HepG2 (cell line): ENCODE results near the gene TACC2. TPM values are rescaled to one million over a fixed set of nuclear protein-coding genes. Genes with fewer than 3 reads are reported as not detected.

ENCODE experiments used
- MED13 ChIP-seq: sonication (generic); formaldehyde crosslinking; IDR thresholded peaks from 2 replicates; pipeline ENCODE4 v1.5.0; 2020; ENCODE audit warnings: missing genetic modification reagents
- SIX4 ChIP-seq: sonication (generic); formaldehyde crosslinking; IDR thresholded peaks from 2 replicates; pipeline ENCODE4 v1.4.0; 2020; ENCODE audit warnings: missing genetic modification reagents
- ZNF124 ChIP-seq: sonication (generic); formaldehyde crosslinking; IDR thresholded peaks from 2 replicates; pipeline ENCODE4 v1.4.0; 2020; ENCODE audit warnings: missing genetic modification reagents
- ZNF383 ChIP-seq: sonication (generic); formaldehyde crosslinking; IDR thresholded peaks from 2 replicates; pipeline ENCODE4 v1.4.0; 2020; ENCODE audit warnings: missing genetic modification reagents, mild to moderate bottlenecking, borderline replicate concordance
- ZNF605 ChIP-seq: sonication (generic); formaldehyde crosslinking; IDR thresholded peaks from 2 replicates; pipeline ENCODE4 v1.8.0; 2022; ENCODE audit warnings: mild to moderate bottlenecking, missing genetic modification reagents
- ZNF619 ChIP-seq: sonication (generic); formaldehyde crosslinking; IDR thresholded peaks from 2 replicates; pipeline ENCODE4 v1.4.0; 2020; ENCODE audit warnings: mild to moderate bottlenecking, missing genetic modification reagents
- polyA plus RNA-seq, 8 experiments: library from polyadenylated mRNA; depleted of rRNA in 3 of 8; stranded (reverse) in 7 of 8; unstranded in 1 of 8; fragments of >200 nt; fragmentation: Illumina TruSeq in 4 of 8; extraction: Trizol in 4 of 8; gene quantifications; 2 replicates each; pipeline versions ENCODE4 v1.2.1 to v1.2.3, GENCODE V29; 2011 to 2016; ENCODE audit warnings: low read depth in 4 of 8, missing spikeins in 1 of 8, mixed read lengths in 1 of 8; ENCODE audit not compliant: insufficient read depth in 1 of 8
- total RNA-seq, 5 experiments: library from RNA; depleted of rRNA; stranded (reverse); fragments of >200 nt; fragmentation: Illumina TruSeq; extraction: Trizol; gene quantifications; 2 replicates each; pipeline ENCODE4 v1.2.3, GENCODE V29; 2016; ENCODE audit warnings: low read depth in 1 of 5
- TF ChIP-seq, protein P1 (sequence below): sonication (generic); formaldehyde crosslinking; IDR thresholded peaks from 2 replicates; pipeline ENCODE4 v1.4.0; 2020; ENCODE audit warnings: low read depth, mild to moderate bottlenecking, missing genetic modification reagents
- TF ChIP-seq, protein P2 (sequence below), 2 experiments: IDR thresholded peaks; 2 replicates each; pipeline ENCODE4 v1.6.1; 2011 to 2012; ENCODE audit warnings: low read length in 2 of 2, borderline replicate concordance in 1 of 2, low read depth in 1 of 2, mild to moderate bottlenecking in 1 of 2, moderate library complexity in 1 of 2
- TF ChIP-seq, protein P3 (sequence below): sonication (generic); formaldehyde crosslinking; IDR thresholded peaks from 2 replicates; pipeline ENCODE4 v1.4.0; 2020; ENCODE audit warnings: missing genetic modification reagents
- TF ChIP-seq, protein P4 (sequence below): sonication (generic); formaldehyde crosslinking; conservative IDR thresholded peaks from 2 replicates; pipeline ENCODE4 v1.4.0; 2020; ENCODE audit warnings: mild to moderate bottlenecking, missing genetic modification reagents, moderate library complexity
- TF ChIP-seq, protein P5 (sequence below): sonication (generic); formaldehyde crosslinking; IDR thresholded peaks from 2 replicates; pipeline ENCODE4 v1.4.0; 2020; ENCODE audit warnings: missing genetic modification reagents

The TACC2 gene
- total and polyA plus RNA-seq, 2 of the 13 experiments (the other 11 are each of a cell fraction or from before 2014, with no cell fraction given) = 11.8 to 16.0 TPM

DNA sequence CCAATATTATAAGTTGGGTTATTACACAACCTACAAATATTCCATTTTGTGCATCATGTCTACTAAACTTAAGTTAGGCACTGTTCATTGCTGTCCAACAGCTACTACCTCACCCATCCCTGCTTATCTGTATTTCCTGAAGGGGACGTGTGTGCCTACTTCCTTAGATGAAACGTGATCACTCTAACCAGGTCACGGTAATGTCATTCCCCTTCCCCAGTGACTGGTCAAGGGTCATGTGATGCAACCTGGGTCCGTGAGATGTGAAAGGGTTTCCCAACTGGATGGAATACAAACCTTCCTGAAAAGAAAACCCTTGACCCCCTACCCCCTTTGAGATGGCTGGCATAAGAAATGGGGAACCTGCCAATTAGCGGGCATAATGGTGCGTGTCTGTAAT is 12.4 kb upstream of the TACC2 start (continued):
- TF ChIP-seq, protein P1, sequence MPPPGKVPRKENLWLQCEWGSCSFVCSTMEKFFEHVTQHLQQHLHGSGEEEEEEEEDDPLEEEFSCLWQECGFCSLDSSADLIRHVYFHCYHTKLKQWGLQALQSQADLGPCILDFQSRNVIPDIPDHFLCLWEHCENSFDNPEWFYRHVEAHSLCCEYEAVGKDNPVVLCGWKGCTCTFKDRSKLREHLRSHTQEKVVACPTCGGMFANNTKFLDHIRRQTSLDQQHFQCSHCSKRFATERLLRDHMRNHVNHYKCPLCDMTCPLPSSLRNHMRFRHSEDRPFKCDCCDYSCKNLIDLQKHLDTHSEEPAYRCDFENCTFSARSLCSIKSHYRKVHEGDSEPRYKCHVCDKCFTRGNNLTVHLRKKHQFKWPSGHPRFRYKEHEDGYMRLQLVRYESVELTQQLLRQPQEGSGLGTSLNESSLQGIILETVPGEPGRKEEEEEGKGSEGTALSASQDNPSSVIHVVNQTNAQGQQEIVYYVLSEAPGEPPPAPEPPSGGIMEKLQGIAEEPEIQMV (CRISPR knock-in tag) = no peak
- TF ChIP-seq ZNF619 (CRISPR knock-in tag) (no peak), MED13 (CRISPR knock-in tag) (no peak), SIX4 (CRISPR knock-in tag) (0 out of 2 replicates have a peak, but pooled peaks have one; percentile 18), ZNF605 (no peak), ZNF383 (CRISPR knock-in tag) (no peak), ZNF124 (no peak)
- TF ChIP-seq, protein P2, sequence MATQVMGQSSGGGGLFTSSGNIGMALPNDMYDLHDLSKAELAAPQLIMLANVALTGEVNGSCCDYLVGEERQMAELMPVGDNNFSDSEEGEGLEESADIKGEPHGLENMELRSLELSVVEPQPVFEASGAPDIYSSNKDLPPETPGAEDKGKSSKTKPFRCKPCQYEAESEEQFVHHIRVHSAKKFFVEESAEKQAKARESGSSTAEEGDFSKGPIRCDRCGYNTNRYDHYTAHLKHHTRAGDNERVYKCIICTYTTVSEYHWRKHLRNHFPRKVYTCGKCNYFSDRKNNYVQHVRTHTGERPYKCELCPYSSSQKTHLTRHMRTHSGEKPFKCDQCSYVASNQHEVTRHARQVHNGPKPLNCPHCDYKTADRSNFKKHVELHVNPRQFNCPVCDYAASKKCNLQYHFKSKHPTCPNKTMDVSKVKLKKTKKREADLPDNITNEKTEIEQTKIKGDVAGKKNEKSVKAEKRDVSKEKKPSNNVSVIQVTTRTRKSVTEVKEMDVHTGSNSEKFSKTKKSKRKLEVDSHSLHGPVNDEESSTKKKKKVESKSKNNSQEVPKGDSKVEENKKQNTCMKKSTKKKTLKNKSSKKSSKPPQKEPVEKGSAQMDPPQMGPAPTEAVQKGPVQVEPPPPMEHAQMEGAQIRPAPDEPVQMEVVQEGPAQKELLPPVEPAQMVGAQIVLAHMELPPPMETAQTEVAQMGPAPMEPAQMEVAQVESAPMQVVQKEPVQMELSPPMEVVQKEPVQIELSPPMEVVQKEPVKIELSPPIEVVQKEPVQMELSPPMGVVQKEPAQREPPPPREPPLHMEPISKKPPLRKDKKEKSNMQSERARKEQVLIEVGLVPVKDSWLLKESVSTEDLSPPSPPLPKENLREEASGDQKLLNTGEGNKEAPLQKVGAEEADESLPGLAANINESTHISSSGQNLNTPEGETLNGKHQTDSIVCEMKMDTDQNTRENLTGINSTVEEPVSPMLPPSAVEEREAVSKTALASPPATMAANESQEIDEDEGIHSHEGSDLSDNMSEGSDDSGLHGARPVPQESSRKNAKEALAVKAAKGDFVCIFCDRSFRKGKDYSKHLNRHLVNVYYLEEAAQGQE (IDR thresholded peaks at IDR 0.05; ENCODE audit: borderline replicate concordance in 1 of 2, low read depth in 1 of 2, low read length in 2 of 2) = no peak
- TF ChIP-seq, protein P3, sequence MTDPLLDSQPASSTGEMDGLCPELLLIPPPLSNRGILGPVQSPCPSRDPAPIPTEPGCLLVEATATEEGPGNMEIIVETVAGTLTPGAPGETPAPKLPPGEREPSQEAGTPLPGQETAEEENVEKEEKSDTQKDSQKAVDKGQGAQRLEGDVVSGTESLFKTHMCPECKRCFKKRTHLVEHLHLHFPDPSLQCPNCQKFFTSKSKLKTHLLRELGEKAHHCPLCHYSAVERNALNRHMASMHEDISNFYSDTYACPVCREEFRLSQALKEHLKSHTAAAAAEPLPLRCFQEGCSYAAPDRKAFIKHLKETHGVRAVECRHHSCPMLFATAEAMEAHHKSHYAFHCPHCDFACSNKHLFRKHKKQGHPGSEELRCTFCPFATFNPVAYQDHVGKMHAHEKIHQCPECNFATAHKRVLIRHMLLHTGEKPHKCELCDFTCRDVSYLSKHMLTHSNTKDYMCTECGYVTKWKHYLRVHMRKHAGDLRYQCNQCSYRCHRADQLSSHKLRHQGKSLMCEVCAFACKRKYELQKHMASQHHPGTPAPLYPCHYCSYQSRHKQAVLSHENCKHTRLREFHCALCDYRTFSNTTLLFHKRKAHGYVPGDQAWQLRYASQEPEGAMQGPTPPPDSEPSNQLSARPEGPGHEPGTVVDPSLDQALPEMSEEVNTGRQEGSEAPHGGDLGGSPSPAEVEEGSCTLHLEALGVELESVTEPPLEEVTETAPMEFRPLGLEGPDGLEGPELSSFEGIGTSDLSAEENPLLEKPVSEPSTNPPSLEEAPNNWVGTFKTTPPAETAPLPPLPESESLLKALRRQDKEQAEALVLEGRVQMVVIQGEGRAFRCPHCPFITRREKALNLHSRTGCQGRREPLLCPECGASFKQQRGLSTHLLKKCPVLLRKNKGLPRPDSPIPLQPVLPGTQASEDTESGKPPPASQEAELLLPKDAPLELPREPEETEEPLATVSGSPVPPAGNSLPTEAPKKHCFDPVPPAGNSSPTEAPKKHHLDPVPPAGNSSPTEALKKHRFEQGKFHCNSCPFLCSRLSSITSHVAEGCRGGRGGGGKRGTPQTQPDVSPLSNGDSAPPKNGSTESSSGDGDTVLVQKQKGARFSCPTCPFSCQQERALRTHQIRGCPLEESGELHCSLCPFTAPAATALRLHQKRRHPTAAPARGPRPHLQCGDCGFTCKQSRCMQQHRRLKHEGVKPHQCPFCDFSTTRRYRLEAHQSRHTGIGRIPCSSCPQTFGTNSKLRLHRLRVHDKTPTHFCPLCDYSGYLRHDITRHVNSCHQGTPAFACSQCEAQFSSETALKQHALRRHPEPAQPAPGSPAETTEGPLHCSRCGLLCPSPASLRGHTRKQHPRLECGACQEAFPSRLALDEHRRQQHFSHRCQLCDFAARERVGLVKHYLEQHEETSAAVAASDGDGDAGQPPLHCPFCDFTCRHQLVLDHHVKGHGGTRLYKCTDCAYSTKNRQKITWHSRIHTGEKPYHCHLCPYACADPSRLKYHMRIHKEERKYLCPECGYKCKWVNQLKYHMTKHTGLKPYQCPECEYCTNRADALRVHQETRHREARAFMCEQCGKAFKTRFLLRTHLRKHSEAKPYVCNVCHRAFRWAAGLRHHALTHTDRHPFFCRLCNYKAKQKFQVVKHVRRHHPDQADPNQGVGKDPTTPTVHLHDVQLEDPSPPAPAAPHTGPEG (CRISPR knock-in tag) = no peak
- TF ChIP-seq, protein P4, sequence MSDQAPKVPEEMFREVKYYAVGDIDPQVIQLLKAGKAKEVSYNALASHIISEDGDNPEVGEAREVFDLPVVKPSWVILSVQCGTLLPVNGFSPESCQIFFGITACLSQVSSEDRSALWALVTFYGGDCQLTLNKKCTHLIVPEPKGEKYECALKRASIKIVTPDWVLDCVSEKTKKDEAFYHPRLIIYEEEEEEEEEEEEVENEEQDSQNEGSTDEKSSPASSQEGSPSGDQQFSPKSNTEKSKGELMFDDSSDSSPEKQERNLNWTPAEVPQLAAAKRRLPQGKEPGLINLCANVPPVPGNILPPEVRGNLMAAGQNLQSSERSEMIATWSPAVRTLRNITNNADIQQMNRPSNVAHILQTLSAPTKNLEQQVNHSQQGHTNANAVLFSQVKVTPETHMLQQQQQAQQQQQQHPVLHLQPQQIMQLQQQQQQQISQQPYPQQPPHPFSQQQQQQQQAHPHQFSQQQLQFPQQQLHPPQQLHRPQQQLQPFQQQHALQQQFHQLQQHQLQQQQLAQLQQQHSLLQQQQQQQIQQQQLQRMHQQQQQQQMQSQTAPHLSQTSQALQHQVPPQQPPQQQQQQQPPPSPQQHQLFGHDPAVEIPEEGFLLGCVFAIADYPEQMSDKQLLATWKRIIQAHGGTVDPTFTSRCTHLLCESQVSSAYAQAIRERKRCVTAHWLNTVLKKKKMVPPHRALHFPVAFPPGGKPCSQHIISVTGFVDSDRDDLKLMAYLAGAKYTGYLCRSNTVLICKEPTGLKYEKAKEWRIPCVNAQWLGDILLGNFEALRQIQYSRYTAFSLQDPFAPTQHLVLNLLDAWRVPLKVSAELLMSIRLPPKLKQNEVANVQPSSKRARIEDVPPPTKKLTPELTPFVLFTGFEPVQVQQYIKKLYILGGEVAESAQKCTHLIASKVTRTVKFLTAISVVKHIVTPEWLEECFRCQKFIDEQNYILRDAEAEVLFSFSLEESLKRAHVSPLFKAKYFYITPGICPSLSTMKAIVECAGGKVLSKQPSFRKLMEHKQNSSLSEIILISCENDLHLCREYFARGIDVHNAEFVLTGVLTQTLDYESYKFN (CRISPR knock-in tag) = peak; percentile 40; the same call in 1 of the 2 replicates
- TF ChIP-seq, protein P5, sequence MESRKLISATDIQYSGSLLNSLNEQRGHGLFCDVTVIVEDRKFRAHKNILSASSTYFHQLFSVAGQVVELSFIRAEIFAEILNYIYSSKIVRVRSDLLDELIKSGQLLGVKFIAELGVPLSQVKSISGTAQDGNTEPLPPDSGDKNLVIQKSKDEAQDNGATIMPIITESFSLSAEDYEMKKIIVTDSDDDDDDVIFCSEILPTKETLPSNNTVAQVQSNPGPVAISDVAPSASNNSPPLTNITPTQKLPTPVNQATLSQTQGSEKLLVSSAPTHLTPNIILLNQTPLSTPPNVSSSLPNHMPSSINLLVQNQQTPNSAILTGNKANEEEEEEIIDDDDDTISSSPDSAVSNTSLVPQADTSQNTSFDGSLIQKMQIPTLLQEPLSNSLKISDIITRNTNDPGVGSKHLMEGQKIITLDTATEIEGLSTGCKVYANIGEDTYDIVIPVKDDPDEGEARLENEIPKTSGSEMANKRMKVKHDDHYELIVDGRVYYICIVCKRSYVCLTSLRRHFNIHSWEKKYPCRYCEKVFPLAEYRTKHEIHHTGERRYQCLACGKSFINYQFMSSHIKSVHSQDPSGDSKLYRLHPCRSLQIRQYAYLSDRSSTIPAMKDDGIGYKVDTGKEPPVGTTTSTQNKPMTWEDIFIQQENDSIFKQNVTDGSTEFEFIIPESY (CRISPR knock-in tag) = no peak
